A673 (cell line): ENCODE results near the gene UCN.

Experiments used
- EZH2 ChIP-seq: fragments of 200-600 bp; sonication (generic); IDR thresholded peaks from 2 replicates; pipeline ENCODE4 v1.6.1; 2017; ENCODE audit warnings: borderline replicate concordance, low read depth, mild to moderate bottlenecking, mixed read lengths, antibody characterized with exemption, low read length; ENCODE audit not compliant: poor library complexity, severe bottlenecking
- TF ChIP-seq, protein P1 (sequence below): fragments of 300-800, 200-600 bp; sonication (generic); conservative IDR thresholded peaks from 2 replicates; pipeline ENCODE4 v1.5.1; 2017; ENCODE audit warnings: low read depth, mild to moderate bottlenecking, antibody characterized with exemption, low read length, moderate library complexity, mixed read lengths

DNA sequence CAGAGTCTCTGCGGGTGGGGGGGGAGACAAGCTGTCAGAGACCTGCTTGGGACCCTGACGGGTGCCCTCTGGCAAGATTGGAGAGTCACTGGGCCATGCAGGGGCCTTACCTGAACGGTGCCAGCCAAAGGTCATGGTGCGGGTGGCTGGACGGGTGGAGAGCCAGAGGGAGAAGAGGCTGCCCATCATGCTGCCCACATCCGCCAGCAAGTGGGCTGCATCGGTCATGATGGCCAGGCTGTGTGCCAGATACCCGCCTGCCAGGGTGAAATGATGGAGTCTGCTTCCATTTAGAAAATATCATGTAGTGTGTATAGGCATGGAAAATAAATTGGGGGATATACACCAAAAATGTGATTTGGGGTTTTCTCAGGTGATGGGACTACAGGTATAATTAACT, 50.2 kb downstream of the UCN start:
- TF ChIP-seq, protein P1, sequence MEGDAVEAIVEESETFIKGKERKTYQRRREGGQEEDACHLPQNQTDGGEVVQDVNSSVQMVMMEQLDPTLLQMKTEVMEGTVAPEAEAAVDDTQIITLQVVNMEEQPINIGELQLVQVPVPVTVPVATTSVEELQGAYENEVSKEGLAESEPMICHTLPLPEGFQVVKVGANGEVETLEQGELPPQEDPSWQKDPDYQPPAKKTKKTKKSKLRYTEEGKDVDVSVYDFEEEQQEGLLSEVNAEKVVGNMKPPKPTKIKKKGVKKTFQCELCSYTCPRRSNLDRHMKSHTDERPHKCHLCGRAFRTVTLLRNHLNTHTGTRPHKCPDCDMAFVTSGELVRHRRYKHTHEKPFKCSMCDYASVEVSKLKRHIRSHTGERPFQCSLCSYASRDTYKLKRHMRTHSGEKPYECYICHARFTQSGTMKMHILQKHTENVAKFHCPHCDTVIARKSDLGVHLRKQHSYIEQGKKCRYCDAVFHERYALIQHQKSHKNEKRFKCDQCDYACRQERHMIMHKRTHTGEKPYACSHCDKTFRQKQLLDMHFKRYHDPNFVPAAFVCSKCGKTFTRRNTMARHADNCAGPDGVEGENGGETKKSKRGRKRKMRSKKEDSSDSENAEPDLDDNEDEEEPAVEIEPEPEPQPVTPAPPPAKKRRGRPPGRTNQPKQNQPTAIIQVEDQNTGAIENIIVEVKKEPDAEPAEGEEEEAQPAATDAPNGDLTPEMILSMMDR, result no peak
- no peak for TF ChIP-seq EZH2
